ENCODE data around the gene KIFC3.

- TF ChIP-seq CTCF (IDR thresholded peaks at IDR 0.05) (no peak), POLR2A (IDR thresholded peaks at IDR 0.05) (no peak)
These were observed 42.5 kb downstream of the KIFC3 start for GRCh38 chr16:57759541-57760356.

Measured in breast epithelium (tissue), 3 donors.